ENCODE measurements around the gene CACNA1F.

DNA sequence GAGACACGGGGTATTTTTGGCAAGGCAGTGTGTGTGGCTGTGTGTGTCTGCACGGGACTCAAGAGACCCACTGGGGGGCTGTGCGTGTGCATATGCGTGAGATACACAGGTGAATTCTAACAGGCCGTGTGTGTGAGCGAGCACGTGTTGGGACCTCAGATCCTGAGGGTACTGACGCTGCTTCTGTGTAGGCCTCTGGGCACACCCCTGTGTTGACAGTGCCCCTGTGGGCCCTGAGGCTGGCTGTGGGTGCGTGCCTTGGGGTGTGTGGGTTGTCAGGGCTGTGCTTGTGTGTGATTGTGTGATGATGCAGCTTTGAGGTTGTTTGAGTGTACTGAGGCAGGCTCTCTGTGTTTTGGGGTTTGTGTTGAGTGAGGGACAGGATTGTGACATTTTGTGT lies 17.4 kb upstream of the CACNA1F start:
- TF ChIP-seq RARB (CRISPR knock-in tag; IDR thresholded peaks at IDR 0.05) (no peak), PATZ1 (CRISPR knock-in tag; IDR thresholded peaks at IDR 0.05; ENCODE audit: borderline replicate concordance) (no peak), ZFP30 (CRISPR knock-in tag; IDR thresholded peaks at IDR 0.05) (no peak), CREB5 (CRISPR knock-in tag; IDR thresholded peaks at IDR 0.05; ENCODE audit: low read depth) (no peak), ZFP3 (CRISPR knock-in tag; IDR thresholded peaks at IDR 0.05) (no peak)

All from SK-N-SH treated with all-trans-retinoic acid at 6 μM for 48 hours (cell line).